ENCODE measurements around the gene NUTF2.
A peak's percentile ranks its signal among the peaks of the same experiment; 100 is the strongest.

NUTF2 gene

GRCh38 chr16:67865318-67865717 lies 18.6 kb downstream of the NUTF2 start:
- no peak for DNase-seq

- no peak for DNase-seq
Measured at GRCh38 chr16:67868290-67868689, 21.6 kb downstream of the NUTF2 start.

- no peak for DNase-seq
Measured at GRCh38 chr16:67869653-67870052, 22.9 kb downstream of the NUTF2 start.

GRCh38 chr16:67871256-67871655 lies 24.5 kb downstream of the NUTF2 start:
- no peak for DNase-seq

- DNase-seq, result no peak
Measured at GRCh38 chr16:67872131-67872630, 25.4 kb downstream of the NUTF2 start.

- peak; percentile 13 for DNase-seq
Measured at GRCh38 chr16:67872631-67873434, 26.1 kb downstream of the NUTF2 start, which contains the start of gene EDC4. TSS of gene EDC4 (plus strand) at chr16:67873052. CDS start at chr16:67873262, 210 bp downstream.

GRCh38 chr16:67873435-67874370 lies 27.0 kb downstream of the NUTF2 start:
- DNase-seq, result no peak

- no peak for DNase-seq
Measured at GRCh38 chr16:67874372-67874771, 27.6 kb downstream of the NUTF2 start.

GRCh38 chr16:67877064-67877463 lies 30.3 kb downstream of the NUTF2 start:
- DNase-seq, result no peak

- DNase-seq, result no peak
Measured at GRCh38 chr16:67878232-67878631, 31.5 kb downstream of the NUTF2 start.

- no peak for DNase-seq
Measured at GRCh38 chr16:67878846-67879245, 32.1 kb downstream of the NUTF2 start.

- DNase-seq, result no peak
Measured at GRCh38 chr16:67879462-67879861, 32.7 kb downstream of the NUTF2 start.

GRCh38 chr16:67879936-67880335 lies 33.2 kb downstream of the NUTF2 start:
- no peak for DNase-seq

- no peak for DNase-seq
Measured at GRCh38 chr16:67880584-67880983, 33.9 kb downstream of the NUTF2 start.

GRCh38 chr16:67881621-67882161 lies 35.0 kb downstream of the NUTF2 start:
- DNase-seq, result no peak

- DNase-seq, result no peak
Measured at GRCh38 chr16:67882374-67883145, 35.8 kb downstream of the NUTF2 start.

GRCh38 chr16:67883146-67883871 lies 36.6 kb downstream of the NUTF2 start:
- DNase-seq, result no peak

GRCh38 chr16:67883872-67884261 lies 37.1 kb downstream of the NUTF2 start:
- DNase-seq, result no peak

GRCh38 chr16:67884684-67885083 lies 38.0 kb downstream of the NUTF2 start, which contains the start of gene NRN1L:
TSS of gene NRN1L (plus strand) at chr16:67884885. CDS start at chr16:67884904, 19 bp downstream.
- no peak for DNase-seq

- DNase-seq, result no peak
Measured at GRCh38 chr16:67885545-67885944, 38.8 kb downstream of the NUTF2 start.

- no peak for DNase-seq
Measured at GRCh38 chr16:67885976-67886375, 39.2 kb downstream of the NUTF2 start.

- DNase-seq, result no peak
Measured at GRCh38 chr16:67886387-67886786, 39.7 kb downstream of the NUTF2 start.
